ENCODE data around the gene RNF144A. TPM values are rescaled to one million over a fixed set of nuclear protein-coding genes. Genes with fewer than 3 reads are reported as not detected.

The RNF144A gene
- total and polyA plus RNA-seq, 7 donors, result 2.4 to 15.6 (median 8.7) TPM

GRCh38 chr2:6977786-6978185 lies 60.6 kb downstream of the RNF144A start:
- no peaks in the 10 kb centered on the region for H3K36me3 ChIP-seq (ENCODE audit: insufficient read depth in 1 of 2, low read depth in 1 of 2)
- H3K4me3 ChIP-seq, result no peak overlapping the region
- WGBS, 3 donors, result 78 to 80% (median 79%) methylated on average over 4 of the region's 4 CpGs
- H3K9me3 ChIP-seq, result no peaks in the 10 kb centered on the region
- ATAC-seq, result no peak
- TF ChIP-seq CTCF (IDR thresholded peaks at IDR 0.05), result no peak
- no peak for DNase-seq
- H3K27ac ChIP-seq, result no peak overlapping the region
- no peaks in the 10 kb centered on the region for H3K27me3 ChIP-seq (ENCODE audit: insufficient read depth in 3 of 3, low read length in 2 of 3)
- peaks cover 26% of the 10 kb centered on the region for H3K4me1 ChIP-seq
- intact Hi-C loops (cut with DNase I), result no loop called here

DNA sequence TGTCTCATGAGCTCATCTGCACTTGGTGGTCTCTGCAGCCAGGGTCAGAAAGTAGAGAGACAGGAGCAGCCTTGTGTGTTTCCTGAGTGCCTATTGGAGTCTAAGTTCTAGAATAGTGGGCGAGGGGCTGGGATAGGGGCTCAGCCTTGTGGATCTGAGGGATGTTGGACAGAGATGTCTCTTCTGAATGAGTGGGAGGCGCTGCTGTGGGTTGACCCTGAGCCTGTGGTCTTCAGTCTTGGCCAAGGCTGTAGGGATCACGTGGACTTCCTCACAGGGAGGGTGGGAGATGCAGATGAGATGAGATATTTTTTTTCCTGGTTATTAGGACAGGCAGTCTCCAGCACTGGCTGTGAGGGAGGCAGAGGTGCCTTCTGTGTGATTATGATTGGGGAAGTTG lies 61.8 kb downstream of the RNF144A start:
- 90 to 97% (median 93%) methylated on average over 3 of the region's 3 CpGs for WGBS, 3 donors
- H3K4me1 ChIP-seq, result peaks cover 38% of the 10 kb centered on the region

GRCh38 chr2:6982449-6982848 lies 65.2 kb downstream of the RNF144A start:
- intact Hi-C loops (cut with DNase I), result no loop called here
- ATAC-seq, result peak in 2 of 4 donors; percentile 51 to 58
- Histone ChIP-seq H3K27me3 (ENCODE audit: insufficient read depth in 3 of 3, low read length in 2 of 3) (no peaks in the 10 kb centered on the region), H3K27ac (peak overlapping the region; percentile 66), H3K9me3 (no peaks in the 10 kb centered on the region), H3K4me3 (no peak overlapping the region), H3K4me1 (peaks cover 41% of the 10 kb centered on the region), H3K36me3 (ENCODE audit: insufficient read depth in 1 of 2, low read depth in 1 of 2) (no peaks in the 10 kb centered on the region)
- no peak for DNase-seq
- no peak for TF ChIP-seq CTCF (IDR thresholded peaks at IDR 0.05)
- WGBS, 3 donors, result 66 to 82% (median 77%) methylated on average over 5 of the region's 5 CpGs

More for the DNA sequence above, 61.8 kb downstream of the RNF144A start:
- DNase-seq, result no peak
- H3K36me3 ChIP-seq (ENCODE audit: insufficient read depth in 1 of 2, low read depth in 1 of 2), result no peaks in the 10 kb centered on the region
- TF ChIP-seq CTCF (IDR thresholded peaks at IDR 0.05), result no peak
- H3K27me3 ChIP-seq (ENCODE audit: insufficient read depth in 3 of 3, low read length in 2 of 3), result no peaks in the 10 kb centered on the region
- no peak for ATAC-seq
- no peaks in the 10 kb centered on the region for H3K9me3 ChIP-seq
- H3K4me3 ChIP-seq, result no peak overlapping the region
- intact Hi-C loops (cut with DNase I), result no loop called here
- no peak overlapping the region for H3K27ac ChIP-seq

- no peaks in the 10 kb centered on the region for H3K27me3 ChIP-seq (ENCODE audit: insufficient read depth in 3 of 3, low read length in 2 of 3)
- WGBS, 3 donors, result 20 to 35% (median 24%) methylated on average over 6 of the region's 6 CpGs
- H3K4me1 ChIP-seq, result peaks cover 35% of the 10 kb centered on the region
- no peaks in the 10 kb centered on the region for H3K9me3 ChIP-seq
- no peak overlapping the region for H3K4me3 ChIP-seq
- DNase-seq (no peak), ATAC-seq (peak; percentile 69 to 88 (median 82))
- H3K36me3 ChIP-seq (ENCODE audit: insufficient read depth in 1 of 2, low read depth in 1 of 2), result no peaks in the 10 kb centered on the region
- TF ChIP-seq CTCF (IDR thresholded peaks at IDR 0.05), result no peak
- intact Hi-C loops (cut with DNase I), result no loop called here
- H3K27ac ChIP-seq, result peak overlapping the region; percentile 66
These were observed 65.8 kb downstream of the RNF144A start for GRCh38 chr2:6982934-6983589.

Data from psoas muscle (tissue), 8 donors.